ENCODE results near the gene VPS39.
"Not testable (repeated sequence)": the region's sequence is repeated elsewhere in the genome, so short reads cannot be mapped to it uniquely, and the experiment has no call there.

Gene VPS39

DNA sequence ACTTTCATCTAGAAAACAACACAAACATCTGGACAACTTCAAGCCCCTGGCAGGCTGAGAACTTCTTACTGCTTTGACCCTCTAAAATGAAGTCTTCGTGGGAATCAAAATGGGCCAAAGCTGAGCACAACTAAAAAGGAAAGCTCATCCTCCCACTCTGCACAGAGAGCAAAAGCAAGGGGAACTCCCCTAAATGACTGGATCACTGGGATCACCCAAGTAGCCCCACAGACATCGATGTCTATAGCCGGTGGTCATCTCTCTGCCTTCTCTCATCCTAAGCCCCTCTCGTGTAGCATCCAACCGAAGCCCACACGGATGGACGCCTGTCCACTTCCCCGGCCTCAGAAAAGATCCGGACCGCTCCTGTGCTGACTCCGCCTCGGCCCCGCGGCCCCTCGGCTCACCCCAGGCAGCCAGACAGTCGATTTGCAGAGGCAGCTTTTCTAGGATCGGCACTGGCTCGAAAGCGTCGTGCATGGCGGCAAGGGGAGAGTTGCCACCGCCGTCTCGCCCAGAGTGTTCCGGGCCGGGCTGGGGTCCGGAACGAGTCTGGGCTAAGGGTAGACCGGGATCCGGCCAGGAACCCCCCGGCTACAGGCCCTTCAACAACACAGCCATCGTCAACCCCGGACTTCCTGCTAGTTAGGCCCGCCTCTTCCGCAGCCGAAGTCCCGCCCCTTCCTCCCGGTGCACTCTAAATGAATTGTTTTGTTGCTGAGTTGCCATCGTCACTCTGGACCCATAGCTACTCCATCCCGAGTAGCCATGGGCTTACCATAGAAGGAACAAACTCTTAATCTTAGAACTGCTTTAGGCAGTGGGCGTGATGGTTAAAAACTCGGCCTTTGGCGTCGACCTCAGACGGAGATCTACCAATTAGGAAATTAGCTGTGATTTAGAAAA is at the start of gene VPS39:
VPS39 (minus strand) TSS at position 631 of the 906 bp plus-strand sequence; CDS start at position 480, 151 bp downstream.
- DNase-seq, result peak; percentile 47

GRCh38 chr15:42253300-42253699 is 45.2 kb upstream of the VPS39 start:
- no peak for DNase-seq

DNA sequence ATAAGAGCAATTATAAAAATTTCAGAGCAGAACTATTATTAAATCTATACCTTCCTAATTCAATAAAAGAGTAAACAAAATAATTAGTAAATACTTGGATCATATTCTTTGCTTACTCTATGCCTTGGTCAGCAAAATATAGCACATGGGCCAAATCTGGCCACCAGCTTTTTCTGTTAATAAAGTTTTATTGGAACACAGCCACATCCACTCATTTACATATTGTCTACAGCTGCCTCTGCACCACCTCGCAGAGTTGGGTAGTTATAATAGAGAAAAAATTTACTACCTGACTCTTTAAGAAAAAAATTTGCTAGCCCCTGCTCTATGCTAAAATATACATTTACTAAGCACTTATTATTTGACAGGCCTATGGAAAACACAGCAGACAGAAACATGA is 32.7 kb upstream of the VPS39 start:
- DNase-seq, result no peak

- DNase-seq, result no peak
Measured at GRCh38 chr15:42239528-42240182, 31.6 kb upstream of the VPS39 start.

DNA sequence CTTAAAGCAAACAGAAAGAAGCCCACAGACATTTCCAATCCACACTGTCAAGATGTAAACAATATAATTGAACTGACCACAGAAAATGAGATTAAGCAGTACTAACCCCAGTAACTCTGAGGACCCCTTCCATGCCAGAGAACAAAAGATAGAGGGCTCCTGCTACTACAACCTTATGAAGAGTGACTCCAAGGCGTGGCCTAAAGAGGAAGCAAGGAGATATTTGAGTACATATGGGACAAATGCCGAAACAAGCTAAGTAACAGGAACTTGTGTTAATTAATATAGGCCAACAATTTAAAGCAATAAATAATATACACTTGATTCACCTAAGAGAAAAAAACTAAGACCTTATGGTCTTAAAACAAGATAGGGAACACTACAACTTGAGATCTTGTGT is 25.0 kb upstream of the VPS39 start:
- DNase-seq, result no peak

- no peak for DNase-seq
Measured at GRCh38 chr15:42232606-42233005, 24.5 kb upstream of the VPS39 start.

DNA sequence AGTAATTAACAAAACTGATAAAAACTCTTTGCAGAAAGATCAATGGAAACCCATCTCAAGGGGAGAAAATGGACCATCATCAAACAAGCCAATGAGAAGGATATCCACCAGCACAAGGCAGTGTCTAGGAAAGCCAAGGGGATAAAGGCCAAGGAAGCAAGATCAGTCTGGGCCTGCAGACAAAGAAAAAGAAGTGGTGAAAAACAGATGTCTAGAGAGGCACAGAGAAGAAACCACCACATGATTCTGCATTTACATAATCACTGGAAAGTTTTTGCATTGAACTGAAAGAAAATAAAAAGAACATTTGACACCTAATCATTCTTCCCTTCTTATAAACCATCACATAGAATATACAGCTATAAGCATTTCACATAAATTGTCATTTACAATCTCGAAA is 23.0 kb upstream of the VPS39 start:
- DNase-seq, result no peak

GRCh38 chr15:42228981-42229380 is 20.9 kb upstream of the VPS39 start:
- DNase-seq, result not testable (repeated sequence)

DNA sequence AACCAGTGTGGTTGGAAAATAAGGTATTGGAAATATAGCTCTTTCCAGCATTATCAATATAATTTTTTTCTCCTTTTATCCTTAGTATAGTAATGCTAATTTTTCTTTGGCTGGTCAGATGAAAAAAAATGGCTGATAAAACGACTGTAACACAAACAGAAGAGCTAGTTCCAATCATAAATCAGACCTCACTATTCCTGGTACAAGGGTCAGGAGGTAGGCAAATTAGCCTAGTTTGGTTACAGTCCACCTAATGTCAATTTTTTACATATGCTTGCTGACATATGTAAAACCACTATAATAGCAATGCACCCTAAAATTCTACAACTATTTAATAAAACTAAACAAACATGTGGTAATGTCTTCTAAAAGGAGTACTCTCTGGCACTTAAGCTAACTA is 19.9 kb upstream of the VPS39 start:
- DNase-seq, result no peak

DNA sequence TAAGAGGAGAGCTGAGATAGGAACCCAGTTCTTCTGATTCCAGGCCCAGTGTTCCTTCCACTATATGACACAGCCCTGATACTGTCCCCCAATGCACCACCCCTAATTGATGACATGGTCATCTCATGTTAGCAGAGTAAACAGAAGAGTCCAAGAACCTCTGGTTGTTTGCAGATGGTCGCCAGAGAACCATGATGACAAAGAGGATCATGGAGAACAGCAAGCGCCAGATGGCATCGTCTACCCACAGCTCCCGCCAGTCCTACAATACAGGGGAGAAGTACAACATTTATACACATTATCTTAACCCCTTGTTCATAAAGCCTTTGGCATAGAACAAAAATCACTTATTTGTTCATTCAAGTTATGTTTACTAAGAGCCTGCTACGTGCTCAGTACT is 18.5 kb upstream of the VPS39 start:
- no peak for DNase-seq

- no peak for DNase-seq
Measured at GRCh38 chr15:42220216-42220615, 12.1 kb upstream of the VPS39 start.

DNA sequence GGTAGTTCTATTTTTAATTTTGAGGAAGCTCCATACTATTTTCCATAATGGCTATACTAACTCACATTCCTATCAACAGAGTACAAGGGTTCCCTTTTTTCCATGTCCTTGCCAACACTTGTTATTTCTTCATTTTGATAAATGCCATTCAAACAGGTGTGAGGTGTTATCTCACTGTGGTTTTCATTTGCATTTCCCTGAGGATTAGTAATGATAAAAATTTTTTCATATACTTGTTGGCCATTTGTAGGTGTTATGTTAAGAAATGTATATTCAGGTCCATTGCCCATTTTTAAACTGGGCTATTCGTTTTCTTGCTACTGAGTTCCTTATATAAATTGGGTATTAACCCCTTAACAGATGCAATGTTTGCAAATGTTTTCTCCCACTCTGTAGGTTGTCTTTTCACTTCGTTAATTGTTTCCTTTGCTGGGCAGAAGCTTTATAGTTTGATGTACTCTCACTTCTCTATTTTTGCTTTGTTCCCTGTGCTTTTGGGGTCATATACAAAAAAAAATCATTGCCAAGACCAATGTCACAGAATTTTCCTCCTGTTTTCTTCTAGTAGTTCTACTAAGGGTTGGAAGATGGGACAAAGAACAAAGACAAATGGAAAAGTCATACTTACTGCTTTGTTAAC is 11.0 kb upstream of the VPS39 start:
- DNase-seq, result no peak

DNA sequence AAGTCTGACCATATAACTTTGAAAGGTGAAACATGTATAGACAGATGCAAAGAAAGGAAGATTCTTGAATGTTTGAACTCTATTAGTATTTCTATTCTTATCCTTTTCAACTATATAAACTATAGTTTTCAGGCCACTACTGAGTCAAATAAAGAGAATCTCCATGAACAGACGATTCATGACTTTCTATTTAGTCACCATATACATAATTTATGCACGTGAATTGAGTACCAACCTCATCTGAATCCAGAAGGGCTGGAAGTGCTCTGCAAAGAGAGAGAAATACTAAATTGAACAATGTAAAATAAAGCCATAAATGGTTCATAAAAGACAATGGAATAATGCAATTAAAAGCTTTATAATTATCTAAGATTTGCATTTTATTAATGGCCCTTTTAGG is 9.5 kb upstream of the VPS39 start:
- DNase-seq, result no peak

- DNase-seq, result no peak
Measured at GRCh38 chr15:42215913-42216829, 8.1 kb upstream of the VPS39 start.

DNA sequence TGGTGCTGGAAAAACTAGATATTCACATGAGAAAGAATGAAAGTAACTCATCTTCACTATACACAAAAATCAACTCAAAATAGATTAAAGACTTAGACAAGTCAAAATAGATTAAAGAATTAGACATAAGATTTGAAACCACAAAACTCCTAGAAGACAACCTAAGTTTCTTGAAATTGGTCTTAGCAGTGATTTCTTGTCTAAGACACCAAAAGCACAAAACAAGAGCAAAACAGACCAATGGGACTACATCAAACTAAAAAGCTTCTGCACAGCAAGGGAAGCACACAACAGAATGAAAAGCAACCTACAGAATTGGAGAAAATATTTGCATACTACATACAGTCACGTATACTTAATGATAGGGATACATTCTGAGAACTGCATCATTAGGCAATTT is 6.5 kb upstream of the VPS39 start:
- DNase-seq, result no peak

GRCh38 chr15:42213511-42213910 is 5.4 kb upstream of the VPS39 start:
- no peak for DNase-seq

DNA sequence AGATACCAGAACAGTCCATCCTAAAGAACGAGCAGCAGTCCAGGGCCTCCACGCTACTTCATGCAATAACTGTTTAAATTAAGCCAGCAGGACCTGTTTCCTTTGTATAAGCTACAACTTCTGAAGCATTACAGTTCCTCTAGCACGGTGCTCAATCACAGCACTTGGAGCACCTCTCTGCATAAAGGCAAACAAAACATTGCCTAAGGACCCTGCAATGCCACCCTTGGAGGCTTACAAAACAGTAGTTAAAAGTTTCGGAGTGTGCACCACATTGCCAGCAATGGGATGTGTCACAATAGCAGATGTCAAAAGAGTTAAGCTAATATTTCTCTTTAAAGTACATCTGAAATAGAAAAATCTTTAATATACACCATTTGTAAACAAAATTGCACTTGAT is 2.6 kb upstream of the VPS39 start:
- no peak for DNase-seq

- no peak for DNase-seq
Measured at GRCh38 chr15:42206406-42206805, 1.7 kb downstream of the VPS39 start.

GRCh38 chr15:42203891-42204290 is 4.2 kb downstream of the VPS39 start:
- DNase-seq, result no peak

DNA sequence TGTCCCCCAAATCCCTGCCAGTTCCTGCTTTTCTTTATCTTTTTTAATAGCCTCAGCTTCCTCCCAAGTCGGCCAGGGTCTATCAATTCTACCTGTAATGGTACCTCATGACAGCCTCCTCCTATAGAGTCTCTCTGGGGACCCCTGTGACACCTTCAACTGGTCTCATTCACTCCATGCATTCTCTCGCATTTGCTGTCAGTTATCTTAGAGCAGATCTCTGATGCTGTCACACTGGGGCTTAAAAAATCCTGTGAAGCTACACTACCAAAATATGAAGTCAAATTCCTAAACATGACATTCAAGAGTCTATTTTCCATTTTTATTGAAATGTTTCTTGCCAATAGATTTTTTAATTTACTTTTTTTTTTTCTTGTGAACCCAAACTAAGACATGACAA is 5.5 kb downstream of the VPS39 start:
- no peak for DNase-seq

DNA sequence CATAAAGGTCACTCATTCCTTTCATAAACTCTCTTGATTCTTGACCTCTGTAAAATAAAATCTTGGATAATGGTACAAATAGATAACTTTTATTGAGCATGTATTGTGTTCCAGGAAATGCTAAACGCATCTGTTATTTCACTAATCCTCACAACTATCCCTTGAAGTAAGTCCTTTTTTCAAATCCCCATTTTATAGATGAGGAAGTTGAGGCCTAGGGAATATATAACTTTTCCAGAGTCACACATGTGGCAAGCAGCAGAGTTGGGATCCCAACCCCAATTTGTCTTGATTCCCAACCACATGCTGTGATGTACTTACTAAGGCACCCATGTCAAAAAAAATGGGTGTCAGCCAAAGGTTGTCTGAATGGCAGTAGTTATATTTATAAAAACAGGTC is 6.3 kb downstream of the VPS39 start:
- DNase-seq, result no peak

- no peak for DNase-seq
Measured at GRCh38 chr15:42199126-42199525, 9.0 kb downstream of the VPS39 start.

GRCh38 chr15:42198516-42198915 is 9.6 kb downstream of the VPS39 start:
- no peak for DNase-seq
